Kidney (tissue), 14 donors: ENCODE results near the gene TPST1. TPM values are rescaled to one million over a fixed set of nuclear protein-coding genes. Genes with fewer than 3 reads are reported as not detected.

Experiments
- DNase-seq, 5 donors: peaks; one replicate each; pipeline ENCODE4 v3.0.0-alpha.2; 2013 to 2020
- FAIRE-seq: peaks from 2 replicates; lab custom pipeline; 2012; peaks lifted over from hg19 to GRCh38; lab: Jason Lieb, UNC
- H3K27ac ChIP-seq, 2 donors: one replicate each; pipeline ENCODE4 v1.7.0; 2013; ENCODE audit warnings: low read depth in 2 of 2, low read length in 2 of 2, inconsistent platforms in 1 of 2
- H3K27me3 ChIP-seq: one replicate; pipeline ENCODE4 v1.7.1; 2013; ENCODE audit warnings: low read length, inconsistent platforms; ENCODE audit not compliant: control insufficient read depth, insufficient read depth
- H3K36me3 ChIP-seq, 3 donors: one replicate each; pipeline versions ENCODE4 v1.7.0 to v1.7.1; 2013; ENCODE audit warnings: low read length in 3 of 3, control low read depth in 1 of 3, inconsistent platforms in 1 of 3; ENCODE audit not compliant: insufficient read depth in 3 of 3, control insufficient read depth in 2 of 3
- H3K4me1 ChIP-seq, 3 donors: one replicate each; pipeline versions ENCODE4 v1.7.0 to v1.7.1; 2013; ENCODE audit warnings: low read length in 3 of 3, inconsistent platforms in 1 of 3, low read depth in 1 of 3; ENCODE audit not compliant: control insufficient read depth in 2 of 3, insufficient read depth in 2 of 3
- H3K4me3 ChIP-seq, 3 donors: one replicate each; pipeline versions ENCODE4 v1.7.0 to v1.8.1; 2013; ENCODE audit warnings: low read length in 3 of 3, control low read depth in 1 of 3, inconsistent platforms in 1 of 3
- H3K9ac ChIP-seq, 3 donors: one replicate each; pipeline versions ENCODE4 v1.7.0 to v1.7.1; 2013; ENCODE audit warnings: low read length in 3 of 3, control low read depth in 1 of 3, inconsistent platforms in 1 of 3
- H3K9me3 ChIP-seq, 3 donors: one replicate each; pipeline versions ENCODE4 v1.7.0 to v1.7.1; 2013; ENCODE audit warnings: low read length in 3 of 3, control low read depth in 1 of 3, inconsistent platforms in 1 of 3; ENCODE audit not compliant: control insufficient read depth in 2 of 3, insufficient read depth in 1 of 3
- intact Hi-C: fragments of 100-400 bp; cut with DNase I; formaldehyde crosslinking; loops from one replicate; pipeline ENCODE4 v1.11.1; 2022
- polyA plus RNA-seq: library from polyadenylated mRNA; stranded (reverse); fragments of 350-450 nt; fragmentation: Illumina TruSeq; extraction: RNeasy Lipid Tissue Mini Kit (QIAGEN cat#74804); gene quantifications from one replicate; pipeline ENCODE4 v1.2.3, GENCODE V29; 2014; ENCODE audit warnings: low read depth, low replicate concordance; ENCODE audit not compliant: insufficient read depth
- total RNA-seq: library from RNA; stranded (reverse); fragmentation: NEBNext Ultra II Directional; extraction: Animal tissue kit (Norgen Biotek cat#: 25700); gene quantifications from one replicate; pipeline ENCODE4 v1.2.1, GENCODE V29; 2021
- TF ChIP-seq, protein P1 (sequence below): IDR thresholded peaks from 3 replicates; pipeline ENCODE4 v1.5.1; 2012; ENCODE audit warnings: mild to moderate bottlenecking, moderate library complexity, borderline replicate concordance; ENCODE audit not compliant: insufficient read depth; ENCODE audit errors: extremely low read depth
- donor health status: control.
- donor health status: control.
- donor health status: control.
- donor health status: control.
- donor health status: control.
- donor health status: DM: yes; HTN: yes; CAD: no.
- donor health status: Normal renal cell carcinoma (clear cell type).

Gene TPST1
- total and polyA plus RNA-seq, 2 donors from 2014 or later = 23.6 to 35.7 TPM

DNA sequence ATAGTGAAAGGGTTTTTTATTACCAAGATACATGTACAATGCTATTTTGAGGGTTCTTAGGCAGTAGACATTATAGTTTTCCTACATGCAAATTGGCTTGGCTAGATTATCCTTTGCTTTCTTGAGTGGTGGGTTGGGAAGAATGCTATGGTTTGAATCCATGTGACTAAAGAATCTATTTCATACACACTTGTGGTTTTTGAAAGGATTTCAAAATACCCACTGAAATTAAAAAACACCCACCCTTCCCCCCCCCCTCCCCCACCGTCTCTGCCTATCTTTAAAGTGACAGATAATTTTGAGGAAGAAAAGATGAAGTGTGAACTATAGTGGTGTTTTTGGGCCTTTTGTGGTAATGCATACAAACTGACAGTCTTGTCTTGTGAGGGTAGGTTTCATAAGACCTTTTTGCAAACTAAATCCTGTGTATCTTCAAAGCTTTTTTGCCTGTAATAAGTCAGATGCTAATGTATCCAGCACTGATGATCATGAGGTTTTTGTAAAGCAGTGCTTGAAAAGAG, 90.9 kb downstream of the TPST1 start:
- intact Hi-C loops = no loop called here
- Histone ChIP-seq H3K4me1 (no peaks in the 10 kb centered on the region), H3K27ac (no peak overlapping the region), H3K27me3 (no peaks in the 10 kb centered on the region), H3K4me3 (no peak overlapping the region), H3K36me3 (no peaks in the 10 kb centered on the region), H3K9ac (no peak overlapping the region), H3K9me3 (peaks cover 0 to 8% (median 0%) of the 10 kb centered on the region in 3 donors)
- TF ChIP-seq, protein P1, sequence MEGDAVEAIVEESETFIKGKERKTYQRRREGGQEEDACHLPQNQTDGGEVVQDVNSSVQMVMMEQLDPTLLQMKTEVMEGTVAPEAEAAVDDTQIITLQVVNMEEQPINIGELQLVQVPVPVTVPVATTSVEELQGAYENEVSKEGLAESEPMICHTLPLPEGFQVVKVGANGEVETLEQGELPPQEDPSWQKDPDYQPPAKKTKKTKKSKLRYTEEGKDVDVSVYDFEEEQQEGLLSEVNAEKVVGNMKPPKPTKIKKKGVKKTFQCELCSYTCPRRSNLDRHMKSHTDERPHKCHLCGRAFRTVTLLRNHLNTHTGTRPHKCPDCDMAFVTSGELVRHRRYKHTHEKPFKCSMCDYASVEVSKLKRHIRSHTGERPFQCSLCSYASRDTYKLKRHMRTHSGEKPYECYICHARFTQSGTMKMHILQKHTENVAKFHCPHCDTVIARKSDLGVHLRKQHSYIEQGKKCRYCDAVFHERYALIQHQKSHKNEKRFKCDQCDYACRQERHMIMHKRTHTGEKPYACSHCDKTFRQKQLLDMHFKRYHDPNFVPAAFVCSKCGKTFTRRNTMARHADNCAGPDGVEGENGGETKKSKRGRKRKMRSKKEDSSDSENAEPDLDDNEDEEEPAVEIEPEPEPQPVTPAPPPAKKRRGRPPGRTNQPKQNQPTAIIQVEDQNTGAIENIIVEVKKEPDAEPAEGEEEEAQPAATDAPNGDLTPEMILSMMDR = no peak
- DNase-seq (no peak), FAIRE-seq (no peak)

DNA sequence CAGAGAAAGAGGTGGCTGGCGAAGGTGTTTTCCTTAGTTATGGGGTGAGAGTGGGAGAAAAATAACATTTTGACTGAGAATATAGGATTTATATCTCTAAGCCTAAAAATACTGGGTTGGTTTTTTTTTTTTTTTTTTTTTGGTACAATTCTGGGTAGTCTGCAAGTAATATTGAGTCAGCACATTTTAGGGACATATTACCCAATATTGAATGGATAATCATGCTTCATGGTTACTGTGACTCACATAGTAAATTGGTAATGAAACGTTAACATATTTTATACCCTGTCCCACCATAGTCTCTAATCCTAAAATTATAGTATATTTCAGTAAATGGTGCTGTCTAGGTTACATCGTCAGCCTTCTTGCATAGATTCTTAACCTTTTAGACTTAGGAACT, 91.4 kb downstream of the TPST1 start:
- DNase-seq (no peak), FAIRE-seq (no peak)
- no peaks in the 10 kb centered on the region for H3K27me3 ChIP-seq
- H3K9me3 ChIP-seq = peaks cover 0 to 8% (median 0%) of the 10 kb centered on the region in 3 donors
- H3K4me3 ChIP-seq = no peak overlapping the region
- H3K9ac ChIP-seq = no peak overlapping the region
- no peaks in the 10 kb centered on the region for H3K36me3 ChIP-seq
- TF ChIP-seq, protein P1 = no peak
- intact Hi-C loops = no loop called here
- H3K27ac ChIP-seq = no peak overlapping the region
- no peaks in the 10 kb centered on the region for H3K4me1 ChIP-seq

DNA sequence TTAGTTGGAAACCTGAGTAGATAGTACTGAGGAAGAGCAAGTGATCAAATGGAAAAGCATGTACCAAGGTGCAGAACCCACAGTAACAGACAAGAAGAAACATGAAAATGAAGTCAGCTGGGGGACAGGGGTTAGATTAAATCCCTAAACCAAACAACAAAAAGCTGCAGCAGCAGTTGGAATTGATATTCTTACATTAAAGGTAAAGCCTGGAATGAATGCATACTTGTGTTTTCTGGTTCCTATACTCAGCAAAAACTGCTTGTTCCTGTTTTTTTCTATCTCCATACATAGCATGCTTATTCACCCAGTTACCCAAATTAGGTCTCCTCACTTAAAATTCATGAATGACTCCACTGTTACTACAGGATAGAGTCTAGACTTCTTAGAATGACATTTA, 92.4 kb downstream of the TPST1 start:
- Histone ChIP-seq H3K4me1 (no peaks in the 10 kb centered on the region), H3K27me3 (no peaks in the 10 kb centered on the region), H3K9me3 (peaks cover 0 to 8% (median 0%) of the 10 kb centered on the region in 3 donors), H3K9ac (no peak overlapping the region), H3K4me3 (no peak overlapping the region), H3K27ac (no peak overlapping the region), H3K36me3 (no peaks in the 10 kb centered on the region)
- DNase-seq (no peak), FAIRE-seq (no peak)
- TF ChIP-seq, protein P1 = no peak
- intact Hi-C loops = no loop called here

DNA sequence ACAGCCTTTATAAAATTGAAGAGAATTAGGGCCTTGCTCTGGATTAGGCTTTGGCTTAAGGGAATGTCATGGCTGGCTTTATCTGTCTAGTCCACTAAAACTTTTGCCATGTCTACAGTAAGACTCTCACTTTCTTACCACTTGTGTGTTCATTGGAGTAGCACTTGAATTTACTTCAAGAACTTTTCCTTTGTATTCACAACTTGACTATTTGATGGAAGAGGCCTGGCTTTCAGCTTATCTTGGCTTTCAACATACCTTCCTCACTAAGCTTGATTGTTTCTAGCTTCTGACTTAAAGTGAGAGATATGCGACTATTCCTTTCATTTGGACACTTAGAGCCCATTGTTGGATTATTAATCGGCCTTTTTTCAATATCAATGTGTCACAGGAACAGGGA, 96.1 kb downstream of the TPST1 start:
- Histone ChIP-seq H3K9ac (no peak overlapping the region), H3K4me1 (peaks cover 0 to 6% (median 3%) of the 10 kb centered on the region in 3 donors), H3K27me3 (no peaks in the 10 kb centered on the region), H3K9me3 (peaks cover 0 to 8% (median 0%) of the 10 kb centered on the region in 3 donors), H3K36me3 (no peaks in the 10 kb centered on the region), H3K4me3 (no peak overlapping the region), H3K27ac (no peak overlapping the region)
- no peak for DNase-seq
- TF ChIP-seq, protein P1 = no peak
- intact Hi-C loops = loop anchor here (5.0 kb wide), 1 partner anchor 39 kb away; no protein-coding TSS in a partner anchor
- FAIRE-seq = no peak
